Stomach (tissue), 4 donors: Measurements from ENCODE around the gene GPX5.

Experiments
- CTCF ChIP-seq, 7 experiments: fragments of 450-650 bp in 4 of 7; fragments of 200-600 bp in 3 of 7; sonication (generic) in 3 of 7; IDR thresholded peaks; one replicate each; pipeline ENCODE4 v1.5.1; 2016 to 2019; ENCODE audit warnings: antibody characterized with exemption in 7 of 7, control low read depth in 2 of 7, mild to moderate bottlenecking in 1 of 7
- POLR2A ChIP-seq, 4 donors: fragments of 450-650 bp; IDR thresholded peaks; one replicate each; pipeline ENCODE4 v1.6.1; 2016; ENCODE audit warnings: antibody characterized with exemption in 4 of 4, control low read depth in 2 of 4, mild to moderate bottlenecking in 1 of 4, moderate library complexity in 1 of 4

- TF ChIP-seq POLR2A (IDR thresholded peaks at IDR 0.05), result no peak
- TF ChIP-seq CTCF (IDR thresholded peaks at IDR 0.05), result no peak
Observed at GRCh38 chr6:28496099-28496779, 29.4 kb upstream of the GPX5 start.
